Uterus (tissue), 4 donors: ENCODE data around the gene CD300E. TPM values are rescaled to one million over a fixed set of nuclear protein-coding genes. Genes with fewer than 3 reads are reported as not detected.

Experiments used
- DNase-seq, 2 donors: peaks; one replicate each; pipeline ENCODE4 v3.0.0-alpha.2; 2019 to 2020
- H3K27ac ChIP-seq, 2 donors: fragments of 200-600 bp; sonication (generic); 1 replicate in 1 of 2; 2 replicates in 1 of 2; pipeline ENCODE4 v1.5.1; 2016 to 2018
- H3K27me3 ChIP-seq, 2 donors: fragments of 200-600 bp; sonication (generic); one replicate each; pipeline ENCODE4 v1.5.1; 2018 to 2019; ENCODE audit warnings: control low read depth in 1 of 2
- H3K36me3 ChIP-seq, 2 donors: fragments of 200-600 bp; sonication (generic); one replicate each; pipeline ENCODE4 v1.5.1; 2019; ENCODE audit warnings: control low read depth in 1 of 2
- H3K4me1 ChIP-seq, 2 donors: fragments of 200-600 bp; sonication (generic); one replicate each; pipeline ENCODE4 v1.5.1; 2018 to 2019; ENCODE audit warnings: control low read depth in 1 of 2
- H3K4me3 ChIP-seq, 2 donors: fragments of 200-600 bp; sonication (generic); 1 replicate in 1 of 2; 2 replicates in 1 of 2; pipeline ENCODE4 v1.5.1; 2018 to 2019; ENCODE audit warnings: mild to moderate bottlenecking in 1 of 2
- H3K9me3 ChIP-seq, 2 donors: fragments of 200-600 bp; sonication (generic); one replicate each; pipeline ENCODE4 v1.5.1; 2019; ENCODE audit warnings: control low read depth in 1 of 2
- POLR2A ChIP-seq, 2 donors: fragments of 450-650 bp; IDR thresholded peaks; one replicate each; pipeline ENCODE4 v1.6.1; 2016; ENCODE audit warnings: antibody characterized with exemption in 2 of 2, mild to moderate bottlenecking in 1 of 2, moderate library complexity in 1 of 2
- intact Hi-C: fragments of 100-400 bp; cut with DNase I; formaldehyde crosslinking; loops from one replicate; pipeline ENCODE4 v1.15.1; 2023; ENCODE audit warnings: low total_unique reads
- total RNA-seq, 4 donors: library from RNA; depleted of rRNA in 3 of 4; stranded (reverse); fragments of >200 nt in 3 of 4; gene quantifications; one replicate each; pipeline versions ENCODE4 v1.1.0 to v1.2.4, GENCODE V29; 2014 to 2023
- TF ChIP-seq, protein P1 (sequence below), 4 experiments: fragments of 200-600 bp in 2 of 4; fragments of 450-650 bp in 2 of 4; sonication (generic) in 2 of 4; IDR thresholded peaks; one replicate each; pipeline ENCODE4 v1.5.1; 2016 to 2019; ENCODE audit warnings: antibody characterized with exemption in 4 of 4, mild to moderate bottlenecking in 2 of 4, moderate library complexity in 1 of 4
- donor health status: DM: yes; HTN: yes; CAD: no.

CD300E gene
- total RNA-seq, 4 donors from 2014 or later, result 0.07 to 0.88 TPM; not detected in 2

DNA sequence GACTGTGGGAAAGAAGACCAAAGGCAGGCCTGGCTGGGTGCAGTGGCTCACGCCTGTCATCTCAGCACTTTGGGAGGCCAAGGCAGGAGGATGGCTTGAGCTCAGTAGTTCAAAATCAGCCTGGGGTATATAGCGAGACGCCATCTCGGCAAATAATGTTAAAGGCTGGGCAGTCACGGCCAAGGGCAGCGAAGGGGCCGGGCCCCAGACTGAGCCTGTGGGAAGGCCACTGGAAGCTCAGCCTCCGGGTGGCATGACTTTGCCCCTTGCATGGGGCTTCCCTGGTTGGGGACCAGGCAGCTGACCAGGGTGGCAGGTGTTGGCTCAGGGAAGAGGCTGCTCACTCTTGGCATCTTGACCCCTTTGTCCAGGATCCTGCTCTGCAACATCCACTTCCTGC, 17.5 kb downstream of the CD300E start:
- intact Hi-C loops, result no loop called here
- no peak overlapping the region for H3K27ac ChIP-seq

DNA sequence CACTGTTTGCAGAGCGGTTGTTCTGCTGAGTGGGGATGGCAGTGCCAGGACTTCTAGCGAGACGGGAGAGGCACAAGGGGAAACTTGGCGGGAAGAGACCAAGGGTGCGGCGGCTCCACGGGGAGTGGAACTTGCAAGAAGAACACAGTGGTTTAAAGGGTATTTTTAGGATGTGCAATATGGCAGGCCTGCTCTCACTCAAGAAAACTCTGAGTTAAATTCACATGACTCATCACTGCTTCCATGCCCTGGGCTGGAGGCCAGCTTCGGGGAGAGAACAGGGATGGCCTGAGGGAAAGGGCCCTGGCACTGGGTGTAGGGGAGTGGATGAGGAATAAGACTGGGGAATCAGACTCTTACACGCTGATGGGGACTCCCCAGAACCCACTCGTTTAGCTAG, 18.2 kb downstream of the CD300E start:
- no peak overlapping the region for H3K4me3 ChIP-seq
- intact Hi-C loops, result no loop called here
- peak; percentile 46 to 52 for DNase-seq
- no peaks in the 10 kb centered on the region for H3K9me3 ChIP-seq
- no peak for TF ChIP-seq POLR2A (IDR thresholded peaks at IDR 0.05)
- TF ChIP-seq, protein P1, sequence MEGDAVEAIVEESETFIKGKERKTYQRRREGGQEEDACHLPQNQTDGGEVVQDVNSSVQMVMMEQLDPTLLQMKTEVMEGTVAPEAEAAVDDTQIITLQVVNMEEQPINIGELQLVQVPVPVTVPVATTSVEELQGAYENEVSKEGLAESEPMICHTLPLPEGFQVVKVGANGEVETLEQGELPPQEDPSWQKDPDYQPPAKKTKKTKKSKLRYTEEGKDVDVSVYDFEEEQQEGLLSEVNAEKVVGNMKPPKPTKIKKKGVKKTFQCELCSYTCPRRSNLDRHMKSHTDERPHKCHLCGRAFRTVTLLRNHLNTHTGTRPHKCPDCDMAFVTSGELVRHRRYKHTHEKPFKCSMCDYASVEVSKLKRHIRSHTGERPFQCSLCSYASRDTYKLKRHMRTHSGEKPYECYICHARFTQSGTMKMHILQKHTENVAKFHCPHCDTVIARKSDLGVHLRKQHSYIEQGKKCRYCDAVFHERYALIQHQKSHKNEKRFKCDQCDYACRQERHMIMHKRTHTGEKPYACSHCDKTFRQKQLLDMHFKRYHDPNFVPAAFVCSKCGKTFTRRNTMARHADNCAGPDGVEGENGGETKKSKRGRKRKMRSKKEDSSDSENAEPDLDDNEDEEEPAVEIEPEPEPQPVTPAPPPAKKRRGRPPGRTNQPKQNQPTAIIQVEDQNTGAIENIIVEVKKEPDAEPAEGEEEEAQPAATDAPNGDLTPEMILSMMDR (IDR thresholded peaks at IDR 0.05), result no peak
- peak overlapping the region in 1 of 2 donors; percentile 37 for H3K27ac ChIP-seq
- no peaks in the 10 kb centered on the region for H3K36me3 ChIP-seq
- no peaks in the 10 kb centered on the region for H3K27me3 ChIP-seq
- no peaks in the 10 kb centered on the region for H3K4me1 ChIP-seq

More for the DNA sequence above, 17.5 kb downstream of the CD300E start:
- Histone ChIP-seq H3K27me3 (no peaks in the 10 kb centered on the region), H3K9me3 (no peaks in the 10 kb centered on the region), H3K36me3 (no peaks in the 10 kb centered on the region), H3K4me1 (no peaks in the 10 kb centered on the region), H3K4me3 (no peak overlapping the region)
- TF ChIP-seq, protein P1 (IDR thresholded peaks at IDR 0.05), result no peak
- TF ChIP-seq POLR2A (IDR thresholded peaks at IDR 0.05), result no peak
- DNase-seq, result no peak

DNA sequence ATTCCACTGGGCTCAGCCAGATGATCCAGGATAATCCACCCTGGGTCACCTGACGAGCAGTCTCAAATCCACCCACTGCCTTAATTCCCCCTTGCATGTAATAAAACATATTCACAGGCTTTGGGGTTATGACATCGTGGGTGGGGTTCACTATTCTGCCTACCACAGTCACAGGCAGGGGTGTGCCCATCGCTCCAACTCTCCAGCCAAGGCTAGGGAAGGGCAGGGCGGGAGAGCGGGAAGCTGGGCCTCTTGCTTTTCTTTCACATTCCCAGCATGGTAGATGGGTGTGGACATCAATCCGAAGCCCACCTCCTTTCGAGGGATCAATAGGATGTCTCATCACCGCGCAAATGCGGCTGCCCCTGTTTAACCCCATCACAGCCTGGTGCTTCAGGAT, 18.8 kb downstream of the CD300E start:
- Histone ChIP-seq H3K4me1 (no peaks in the 10 kb centered on the region), H3K27ac (no peak overlapping the region), H3K27me3 (no peaks in the 10 kb centered on the region), H3K36me3 (no peaks in the 10 kb centered on the region), H3K4me3 (no peak overlapping the region), H3K9me3 (no peaks in the 10 kb centered on the region)
- DNase-seq, result no peak
- intact Hi-C loops, result no loop called here
- TF ChIP-seq, protein P1 (IDR thresholded peaks at IDR 0.05), result no peak
- TF ChIP-seq POLR2A (IDR thresholded peaks at IDR 0.05), result no peak

DNA sequence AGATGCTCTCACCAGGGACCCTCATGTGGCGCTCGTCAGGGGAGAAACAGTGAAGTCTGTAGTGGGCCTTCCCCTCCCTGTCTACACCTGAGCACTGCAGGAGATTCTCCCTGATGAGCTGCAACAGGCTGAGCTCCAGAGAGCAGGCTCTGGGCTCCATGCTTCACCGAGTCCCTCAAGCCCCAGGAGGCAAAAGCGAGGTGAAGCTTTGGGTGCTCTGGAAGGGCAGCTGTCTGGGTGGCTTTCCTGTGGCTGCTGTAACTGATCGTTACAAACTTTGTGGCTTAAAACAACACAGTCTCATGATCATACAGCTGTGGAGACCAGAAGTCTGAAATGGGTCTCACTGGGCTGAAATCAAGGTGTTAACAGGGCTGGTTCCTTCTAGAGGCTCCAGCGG, 19.3 kb downstream of the CD300E start:
- intact Hi-C loops, result no loop called here
- Histone ChIP-seq H3K36me3 (no peaks in the 10 kb centered on the region), H3K27me3 (no peaks in the 10 kb centered on the region), H3K4me3 (no peak overlapping the region), H3K27ac (no peak overlapping the region), H3K9me3 (no peaks in the 10 kb centered on the region), H3K4me1 (no peaks in the 10 kb centered on the region)
- no peak for DNase-seq
- TF ChIP-seq, protein P1 (IDR thresholded peaks at IDR 0.05), result no peak
- TF ChIP-seq POLR2A (IDR thresholded peaks at IDR 0.05), result no peak

DNA sequence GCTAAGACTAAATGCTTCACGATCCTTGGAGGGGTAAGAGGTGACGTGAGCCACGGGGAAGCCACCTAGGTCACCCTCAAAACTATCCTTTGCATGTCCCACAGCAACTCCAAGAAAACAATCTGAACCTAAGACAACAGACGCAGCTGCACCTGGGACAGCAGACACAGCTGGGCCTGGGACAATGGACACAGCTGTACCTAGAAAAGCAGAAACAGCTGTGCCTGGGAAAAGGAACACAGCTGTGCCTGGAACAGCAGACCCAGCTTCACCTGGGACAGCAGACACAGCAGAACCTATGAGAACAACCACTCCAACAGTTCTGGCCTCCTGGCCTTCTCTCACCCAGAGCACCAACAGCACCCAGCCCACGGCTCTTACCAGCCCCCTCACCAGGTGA, 19.8 kb downstream of the CD300E start:
- no peak overlapping the region for H3K4me3 ChIP-seq
- no peaks in the 10 kb centered on the region for H3K4me1 ChIP-seq
- no peaks in the 10 kb centered on the region for H3K27me3 ChIP-seq
- no peak for DNase-seq
- no peaks in the 10 kb centered on the region for H3K9me3 ChIP-seq
- TF ChIP-seq, protein P1 (IDR thresholded peaks at IDR 0.05), result no peak
- TF ChIP-seq POLR2A (IDR thresholded peaks at IDR 0.05), result no peak
- intact Hi-C loops, result no loop called here
- H3K27ac ChIP-seq, result no peak overlapping the region
- H3K36me3 ChIP-seq, result no peaks in the 10 kb centered on the region
